ENCODE results near the gene MED12L.

MED12L gene

DNA sequence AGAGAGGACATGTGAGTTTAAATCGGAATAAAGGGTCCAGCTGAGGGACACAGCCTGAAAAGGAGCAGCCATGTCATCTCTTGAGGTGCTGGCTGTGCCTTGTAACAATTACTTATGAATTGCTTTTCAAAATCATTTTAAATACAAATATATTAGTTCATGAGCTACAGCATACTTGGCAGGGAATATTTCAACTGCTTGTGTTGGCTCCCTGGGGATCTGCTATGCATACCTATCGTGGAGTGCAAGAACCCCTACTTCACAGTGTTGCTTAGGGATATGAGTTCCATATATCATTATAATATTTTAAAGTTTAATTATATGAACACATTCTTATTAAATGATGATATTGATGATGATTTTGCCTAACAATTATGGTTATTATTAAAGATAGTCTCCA is 212.0 kb downstream of the MED12L start:
- no peak for DNase-seq (ENCODE audit: low read depth)

- no peak for DNase-seq (ENCODE audit: low read depth)
Observed at GRCh38 chr3:151299006-151299405, 213.5 kb downstream of the MED12L start.

GRCh38 chr3:151300539-151300938 is 215.1 kb downstream of the MED12L start:
- no peak for DNase-seq (ENCODE audit: low read depth)

DNA sequence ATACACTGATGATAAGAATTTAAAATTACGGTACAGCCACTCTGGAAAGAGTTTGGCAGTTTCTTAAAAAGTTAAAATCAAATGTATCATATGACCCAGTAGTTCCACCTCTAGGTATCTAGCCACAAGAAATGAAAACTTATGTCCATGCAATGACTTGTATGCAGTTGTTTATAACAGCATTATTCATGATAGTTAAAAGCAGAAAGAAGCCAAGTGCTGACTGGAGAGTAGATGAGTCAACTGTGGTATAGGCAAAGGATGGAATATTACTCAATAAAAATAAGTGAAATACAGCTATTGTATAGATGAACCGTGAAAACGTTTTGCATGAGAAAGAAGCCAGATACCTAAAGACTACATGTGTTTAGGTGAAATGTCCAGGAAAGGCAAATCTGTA is 216.3 kb downstream of the MED12L start:
- DNase-seq (ENCODE audit: low read depth) = peak; percentile 49

GRCh38 chr3:151303751-151304150 is 218.3 kb downstream of the MED12L start:
- DNase-seq (ENCODE audit: low read depth) = no peak

GRCh38 chr3:151305060-151305774 is 219.8 kb downstream of the MED12L start:
- peak; percentile 94 for DNase-seq (ENCODE audit: low read depth)

DNA sequence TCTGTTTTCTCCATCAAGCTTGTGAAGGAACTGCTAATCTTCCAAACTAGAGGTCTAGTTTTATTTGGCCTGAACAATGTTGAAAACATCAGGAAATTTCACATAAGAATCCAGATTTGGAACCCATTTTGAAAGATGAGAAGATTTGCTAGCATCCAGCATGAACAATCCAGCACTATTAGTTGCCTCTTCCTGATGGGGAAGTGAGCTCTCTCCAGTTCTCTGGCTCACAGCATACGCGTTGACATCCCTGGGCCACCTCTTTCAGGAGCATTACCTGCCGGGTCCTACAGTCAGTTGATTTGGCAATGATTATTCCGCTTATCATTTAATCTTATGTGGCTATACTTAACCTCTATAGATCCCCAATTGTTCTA is 220.3 kb downstream of the MED12L start:
- no peak for DNase-seq (ENCODE audit: low read depth)

GRCh38 chr3:151306168-151306810 is 220.8 kb downstream of the MED12L start:
- DNase-seq (ENCODE audit: low read depth) = no peak

DNA sequence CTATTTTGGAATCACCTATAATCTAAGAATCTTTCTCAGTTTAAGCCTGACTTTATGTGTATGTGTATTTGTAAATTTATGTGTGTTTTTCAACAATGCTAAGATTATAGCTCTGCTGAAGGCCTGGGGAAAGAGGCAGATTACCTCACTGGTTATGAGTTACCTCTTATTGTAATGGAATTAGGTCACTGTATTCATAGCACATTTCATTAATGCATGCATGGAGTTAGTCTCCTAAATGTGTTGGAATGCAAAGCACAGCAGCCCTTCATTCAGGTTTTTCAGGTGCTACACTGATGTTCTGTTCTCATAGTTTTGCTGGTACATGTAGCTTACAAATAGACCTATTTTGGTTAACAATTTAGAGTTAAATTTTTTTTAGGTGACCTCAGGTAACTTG is 221.7 kb downstream of the MED12L start:
- no peak for DNase-seq (ENCODE audit: low read depth)

DNA sequence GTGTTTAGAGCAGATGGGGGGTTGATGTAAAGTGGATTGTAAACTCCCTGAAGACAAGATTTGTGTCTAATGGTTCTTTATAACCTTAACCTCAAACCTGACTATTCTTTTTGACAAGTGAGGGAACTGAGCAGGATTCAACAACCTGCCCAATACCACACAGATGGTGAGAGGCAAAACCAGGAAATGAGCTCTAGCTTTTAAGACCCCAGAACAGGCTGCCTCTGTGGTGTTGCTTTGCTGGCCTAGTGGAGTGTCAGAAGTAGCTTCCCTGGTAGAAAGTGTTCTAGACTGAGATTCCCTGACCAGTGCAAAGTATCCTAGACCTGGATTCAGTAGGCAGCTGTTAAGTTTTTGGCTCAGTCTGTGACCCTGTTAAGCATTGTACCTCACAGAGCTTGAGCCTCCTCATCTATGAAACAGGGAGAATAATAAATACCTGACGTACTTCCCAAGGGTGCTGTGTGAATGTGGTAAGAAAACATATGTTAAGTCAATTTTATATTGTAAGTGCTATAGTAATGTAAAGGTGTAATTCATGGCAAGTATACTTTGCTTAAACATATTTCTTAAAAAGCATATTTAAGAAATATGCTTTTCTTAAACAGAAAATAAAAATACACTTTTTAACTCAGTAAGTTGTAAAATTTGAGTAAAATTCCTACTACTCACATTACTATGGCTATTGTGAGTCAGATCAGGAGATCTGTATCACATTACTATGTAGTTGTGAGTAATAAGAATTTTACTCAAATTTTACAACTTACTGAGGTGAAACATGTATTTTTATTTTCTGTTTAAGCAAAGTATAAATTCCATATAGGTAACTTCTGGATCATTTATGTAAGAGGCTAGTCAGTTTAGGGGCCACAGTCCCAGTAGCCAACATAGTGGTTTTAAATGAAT is 222.4 kb downstream of the MED12L start:
- DNase-seq (ENCODE audit: low read depth) = no peak

- DNase-seq (ENCODE audit: low read depth) = no peak
Observed at GRCh38 chr3:151309566-151309965, 224.1 kb downstream of the MED12L start.

- DNase-seq (ENCODE audit: low read depth) = no peak
Observed at GRCh38 chr3:151312972-151313371, 227.5 kb downstream of the MED12L start.

DNA sequence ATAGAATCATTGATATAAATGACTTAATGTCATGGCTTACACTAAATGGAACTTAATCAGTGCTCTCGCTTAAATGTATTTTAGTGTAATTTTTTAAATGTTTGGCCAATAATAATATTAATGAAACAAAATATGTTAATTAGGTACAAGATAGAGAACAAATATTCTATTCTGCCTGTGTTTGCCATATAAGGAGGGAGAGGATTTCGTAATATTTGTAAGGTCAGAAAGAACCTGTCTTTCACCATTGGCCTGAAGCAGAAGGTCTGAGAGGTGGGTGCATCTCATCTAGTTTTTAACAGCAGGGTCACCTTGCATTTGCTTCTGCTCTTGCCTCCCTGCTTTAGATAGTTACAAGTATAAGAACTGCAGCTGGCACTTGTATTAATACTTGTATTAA is 228.7 kb downstream of the MED12L start:
- DNase-seq (ENCODE audit: low read depth) = no peak

GRCh38 chr3:151314593-151314992 is 229.1 kb downstream of the MED12L start:
- DNase-seq (ENCODE audit: low read depth) = no peak

DNA sequence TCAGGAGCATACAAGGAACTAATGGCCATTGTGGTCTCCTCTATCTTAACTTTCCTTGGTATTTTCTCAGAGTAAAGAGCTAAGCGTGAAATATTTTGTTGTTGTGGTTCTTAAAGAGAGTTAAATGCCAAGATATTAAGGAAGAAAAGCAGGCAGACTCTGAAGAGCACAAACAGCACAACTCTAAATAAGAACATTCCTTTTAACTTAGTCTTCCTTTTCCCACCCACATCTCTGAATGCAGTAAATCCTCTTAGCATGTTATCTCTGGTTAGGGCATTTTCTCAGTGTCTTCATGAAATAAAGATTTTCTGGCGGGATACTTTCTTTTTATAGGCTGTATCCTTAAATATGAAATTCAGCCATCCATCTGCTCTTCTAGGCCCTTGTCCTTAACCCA is 229.7 kb downstream of the MED12L start:
- DNase-seq (ENCODE audit: low read depth) = peak; percentile 44

- DNase-seq (ENCODE audit: low read depth) = no peak
Observed at GRCh38 chr3:151315846-151316245, 230.4 kb downstream of the MED12L start.

DNA sequence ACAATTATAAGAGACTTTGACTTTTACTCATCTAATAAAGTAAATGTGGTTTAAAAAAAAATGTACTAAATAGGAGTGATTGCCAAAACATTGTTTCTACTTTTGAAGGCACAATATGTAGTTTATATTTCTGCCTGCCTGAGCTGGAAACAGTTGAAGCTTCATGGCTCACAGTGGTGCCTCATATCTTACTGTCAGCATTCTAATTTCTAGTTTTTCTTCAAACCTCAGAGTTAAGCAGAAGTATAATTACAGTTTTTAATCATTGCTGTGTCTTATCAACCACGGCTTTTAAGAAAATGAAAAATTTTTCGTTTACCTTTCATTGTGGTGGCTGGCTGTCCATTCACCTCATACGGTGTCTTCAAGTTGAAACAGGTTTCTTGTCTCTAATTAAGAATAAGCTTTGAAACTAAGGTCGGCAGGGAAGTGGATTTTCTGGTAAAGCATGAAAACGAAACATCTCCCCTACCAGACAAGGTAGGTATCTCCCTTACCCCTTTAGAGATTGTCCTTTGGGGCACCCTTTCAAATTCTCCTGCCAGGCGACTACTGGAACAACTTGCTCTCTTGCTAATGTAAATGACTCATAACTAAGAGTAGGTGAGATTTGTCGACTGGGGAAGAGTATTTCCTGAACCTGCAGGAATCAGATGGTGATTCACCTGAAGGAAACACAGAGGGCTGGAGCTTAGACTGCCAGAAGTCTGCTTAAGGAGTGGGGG is 231.0 kb downstream of the MED12L start, which contains the start of gene GPR87:
TSS of gene GPR87 (minus strand) at position 554 of the 725 bp plus-strand sequence. CDS start 16,720 bp downstream, outside the sequence.
- no peak for DNase-seq (ENCODE audit: low read depth)

- DNase-seq (ENCODE audit: low read depth) = no peak
Observed at GRCh38 chr3:151318313-151318712, 232.8 kb downstream of the MED12L start.

DNA sequence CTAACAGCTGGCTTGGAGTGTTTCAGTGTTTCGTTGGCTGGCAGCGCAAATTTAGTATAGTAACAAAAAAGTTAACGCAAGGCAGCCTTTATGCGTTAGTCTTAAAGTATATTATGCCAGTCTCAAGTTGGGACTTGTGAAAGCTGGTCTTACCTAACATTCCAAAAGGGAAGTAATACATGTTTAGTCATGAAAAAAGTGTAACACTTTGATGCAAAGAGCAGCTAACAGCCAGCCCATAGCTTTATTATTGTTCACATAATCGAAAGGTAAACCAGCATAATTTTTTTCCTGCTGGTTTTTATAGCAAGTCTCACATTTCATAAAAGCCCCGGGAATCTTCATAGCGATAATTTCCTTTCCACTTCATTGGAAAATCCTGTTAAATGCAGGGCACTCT is 233.5 kb downstream of the MED12L start:
- no peak for DNase-seq (ENCODE audit: low read depth)

- DNase-seq (ENCODE audit: low read depth) = no peak
Observed at GRCh38 chr3:151319628-151320027, 234.2 kb downstream of the MED12L start.

DNA sequence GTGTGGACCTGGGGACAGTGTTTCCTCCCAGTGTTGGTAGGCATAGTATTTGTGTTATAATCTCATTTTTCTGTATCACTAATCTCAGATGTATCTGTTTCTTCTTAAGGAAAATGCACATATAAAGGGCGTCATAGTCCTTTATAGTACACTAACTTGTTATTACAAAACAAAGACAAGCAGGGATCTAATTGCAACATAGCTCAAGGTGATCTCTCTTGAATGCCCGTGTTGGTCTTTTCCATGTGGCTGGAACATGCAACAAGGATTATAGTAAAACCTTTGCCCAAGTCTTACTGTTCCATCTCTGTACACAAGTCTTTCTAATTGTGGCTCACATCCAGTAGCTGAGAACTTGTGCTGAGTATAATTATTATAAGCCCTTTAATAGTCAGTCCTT is 234.7 kb downstream of the MED12L start:
- DNase-seq (ENCODE audit: low read depth) = no peak

DNA sequence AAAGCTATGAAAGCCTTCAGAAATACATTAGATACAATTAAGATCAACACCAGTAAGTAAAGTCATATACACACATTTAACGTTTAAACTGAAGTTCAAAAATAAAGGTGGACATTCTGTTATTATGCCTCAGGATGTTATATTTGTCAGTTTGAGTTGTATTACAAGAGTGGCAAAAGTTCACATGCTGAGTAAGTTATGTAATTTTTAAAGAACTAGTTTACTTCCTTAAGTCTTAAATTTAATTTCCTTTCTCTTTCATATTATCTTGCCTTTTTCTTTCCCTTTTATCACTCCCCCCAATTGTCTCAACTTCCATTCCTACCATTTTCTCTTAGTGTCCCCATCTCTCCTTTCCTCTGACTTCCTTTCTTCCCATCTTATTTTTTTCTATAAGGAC is 236.1 kb downstream of the MED12L start:
- DNase-seq (ENCODE audit: low read depth) = no peak
